GM12892 (cell line): ENCODE measurements around the gene DYNC1H1.

ENCODE experiments used
- POLR2A ChIP-seq: IDR thresholded peaks from 2 replicates; pipeline ENCODE4 v1.6.1; 2011; ENCODE audit warnings: low read depth, low read length, control low read depth
- POLR2AphosphoS5 ChIP-seq: IDR thresholded peaks from 2 replicates; pipeline ENCODE4 v1.6.1; 2011; ENCODE audit warnings: low read depth, low read length, control low read depth
- TAF1 ChIP-seq: IDR thresholded peaks from 2 replicates; pipeline ENCODE4 v1.6.1; 2011; ENCODE audit warnings: low read depth, mild to moderate bottlenecking, control low read depth, low read length, borderline replicate concordance

- TF ChIP-seq POLR2AphosphoS5 = no peak
- no peak for TF ChIP-seq TAF1
- no peak for TF ChIP-seq POLR2A
These were observed 55.9 kb downstream of the DYNC1H1 start for GRCh38 chr14:102020058-102020971.
